Fibroblast of gingiva (primary cell): ENCODE data around the gene AHRR.
"Not testable (repeated sequence)": the region's sequence is repeated elsewhere in the genome, so short reads cannot be mapped to it uniquely, and the experiment has no call there.

Experiments
- DNase-seq: peaks from one replicate; pipeline ENCODE4 v3.0.0-alpha.2; 2011; ENCODE audit warnings: low read depth

The AHRR gene

DNA sequence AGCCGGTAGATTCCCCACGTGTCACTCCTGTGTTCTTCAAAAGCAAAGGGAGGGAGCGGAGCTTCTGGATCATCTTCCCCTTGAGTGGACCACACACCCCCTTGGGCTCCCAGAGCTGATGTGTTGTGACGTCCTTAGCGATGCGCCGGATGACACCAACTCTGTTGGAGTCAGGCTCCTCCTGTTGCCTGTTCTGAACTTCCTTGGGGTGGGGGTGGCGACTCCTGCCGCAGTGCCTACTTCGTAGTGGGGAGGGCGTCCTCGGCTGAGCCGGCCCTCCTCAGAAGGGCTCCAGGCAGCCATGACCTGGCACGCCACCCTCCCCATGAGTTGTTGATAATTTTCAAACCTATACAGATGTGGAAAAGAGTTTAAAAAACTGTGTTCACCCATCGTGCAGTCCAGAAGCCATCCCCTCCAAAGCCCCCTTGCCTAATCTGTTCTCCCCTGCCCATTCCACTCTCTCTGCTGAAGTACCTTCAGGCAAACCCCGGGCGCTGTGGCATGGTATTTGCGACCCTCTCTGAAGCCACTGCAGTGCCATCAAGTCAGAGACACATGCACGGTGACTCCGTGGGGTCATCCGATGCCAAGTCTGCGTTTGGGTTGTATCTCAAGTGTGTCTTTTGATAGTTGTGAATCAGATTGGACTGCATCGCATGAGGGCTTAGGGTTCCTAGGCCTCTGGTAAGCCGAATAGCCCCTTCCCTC, 138.2 kb downstream of the AHRR start:
- no peak for DNase-seq

GRCh38 chr5:460273-460625, 138.7 kb downstream of the AHRR start:
- no peak for DNase-seq

DNA sequence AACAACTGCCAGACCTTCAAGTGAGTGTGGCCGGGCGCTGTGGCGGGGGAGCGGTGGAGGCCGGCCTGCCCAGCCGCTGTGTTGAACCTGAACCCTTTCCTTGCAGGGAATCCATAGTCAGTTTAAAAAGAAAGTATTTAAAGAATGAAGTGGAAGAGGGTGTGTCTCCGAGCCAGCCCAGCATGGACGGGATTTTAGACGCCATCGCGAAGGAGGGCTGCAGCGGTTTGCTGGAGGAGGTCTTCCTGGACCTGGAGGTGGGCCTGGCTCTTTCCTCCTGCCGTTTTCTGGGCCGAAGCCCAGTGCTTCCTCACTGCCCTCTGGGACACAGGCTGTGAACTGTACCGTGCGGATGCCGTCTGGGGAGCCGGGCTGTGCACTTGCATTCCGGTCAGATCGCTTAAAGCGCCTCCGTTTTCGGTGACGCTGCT, 140.6 kb downstream of the AHRR start:
- no peak for DNase-seq

GRCh38 chr5:463301-463700, 141.8 kb downstream of the AHRR start:
- no peak for DNase-seq

DNA sequence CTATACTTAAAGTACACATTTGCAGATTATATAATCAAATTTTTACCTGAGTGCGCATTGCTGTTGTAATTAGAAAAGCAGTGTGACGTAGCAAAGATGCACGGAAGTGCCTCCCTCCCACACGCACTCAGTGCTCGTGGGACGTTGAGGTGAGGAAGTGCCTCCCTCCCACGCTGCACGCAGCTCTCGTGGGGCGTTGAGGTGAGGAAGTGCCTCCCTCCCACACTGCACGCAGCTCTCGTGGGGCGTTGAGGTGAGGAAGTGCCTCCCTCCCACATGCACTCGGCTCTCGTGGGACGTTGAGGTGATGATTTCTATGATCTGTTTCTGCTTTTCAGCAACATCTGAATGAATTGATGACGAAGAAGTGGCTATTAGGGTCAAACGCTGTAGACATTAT, 142.4 kb downstream of the AHRR start:
- no peak for DNase-seq

GRCh38 chr5:464446-464842, 142.9 kb downstream of the AHRR start:
- no peak for DNase-seq

DNA sequence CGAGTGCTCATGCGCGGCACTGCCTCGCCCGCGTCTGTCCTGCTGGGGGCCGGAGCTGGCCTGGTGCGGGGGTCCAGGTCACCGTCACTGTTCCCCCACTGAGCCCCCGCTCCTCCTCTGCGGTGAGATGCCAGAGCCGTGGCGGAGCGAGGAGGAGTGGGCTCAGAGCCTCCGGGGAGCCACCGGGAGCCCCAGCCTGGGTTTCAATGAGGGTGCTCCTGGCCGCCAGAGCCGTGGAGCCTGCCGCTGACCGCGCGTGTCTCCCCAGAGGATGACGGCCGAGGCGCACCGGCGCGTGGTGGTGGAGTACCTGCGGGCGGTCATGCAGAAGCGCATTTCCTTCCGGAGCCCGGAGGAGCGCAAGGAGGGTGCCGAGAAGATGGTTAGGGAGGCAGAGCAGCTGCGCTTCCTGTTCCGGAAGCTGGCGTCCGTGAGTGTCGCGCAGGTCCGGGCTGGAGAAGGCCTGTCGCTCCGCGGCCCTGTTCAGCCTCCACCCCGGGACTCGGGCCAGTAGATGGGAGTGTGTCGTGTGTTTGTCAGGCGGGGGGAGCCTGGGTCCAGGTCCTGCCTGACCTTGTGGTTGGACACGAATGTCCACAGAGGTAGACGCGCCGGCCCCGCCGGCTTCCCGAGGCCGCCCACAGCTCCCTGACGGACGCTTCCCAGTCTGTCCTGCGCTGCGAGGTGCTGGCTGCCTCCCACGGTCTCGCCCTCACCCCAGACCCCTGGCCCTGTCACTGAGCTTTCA, 143.5 kb downstream of the AHRR start:
- no peak for DNase-seq

GRCh38 chr5:465591-466403, 144.3 kb downstream of the AHRR start:
- no peak for DNase-seq

GRCh38 chr5:466661-467310, 145.3 kb downstream of the AHRR start:
- no peak for DNase-seq

GRCh38 chr5:468401-468800, 146.9 kb downstream of the AHRR start:
- DNase-seq: no peak

DNA sequence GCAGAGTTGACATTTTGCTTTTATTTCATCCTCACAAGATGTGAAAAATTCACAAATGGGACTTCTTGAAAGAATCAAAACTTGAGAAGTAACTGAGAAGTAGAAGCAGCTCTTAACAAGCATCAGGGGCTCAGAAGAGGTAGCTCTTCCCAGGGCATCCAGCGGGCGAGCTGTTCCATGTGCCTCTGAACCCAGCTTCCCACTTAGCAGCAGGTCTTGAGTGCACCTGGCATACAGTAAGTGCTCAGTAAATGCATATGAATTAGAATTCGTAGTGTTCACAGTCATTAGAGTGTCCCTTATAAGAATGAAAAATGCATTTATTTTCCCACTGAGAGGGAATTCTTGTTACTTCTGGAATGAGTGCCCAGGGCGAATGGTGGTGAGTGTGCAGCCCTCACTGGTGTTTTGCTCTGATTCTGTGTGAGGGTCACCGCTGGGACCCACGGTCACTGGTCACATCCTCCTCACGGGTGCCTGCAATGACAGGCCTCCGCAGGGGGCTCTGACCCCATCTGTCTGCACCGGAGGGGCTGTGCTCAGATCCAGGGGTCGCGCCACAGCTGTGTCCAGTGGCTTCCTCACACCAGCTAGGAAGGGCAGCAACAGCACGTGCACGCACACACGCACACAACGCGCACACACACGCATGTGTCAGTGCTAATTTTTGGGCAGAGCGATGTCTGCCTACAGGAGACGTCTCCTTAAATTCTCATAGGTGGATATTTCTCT, 148.4 kb downstream of the AHRR start:
- DNase-seq: no peak

- no peak for DNase-seq
These were observed 149.6 kb downstream of the AHRR start for GRCh38 chr5:470961-471749.

GRCh38 chr5:471750-472058, 150.2 kb downstream of the AHRR start:
- DNase-seq: no peak

DNA sequence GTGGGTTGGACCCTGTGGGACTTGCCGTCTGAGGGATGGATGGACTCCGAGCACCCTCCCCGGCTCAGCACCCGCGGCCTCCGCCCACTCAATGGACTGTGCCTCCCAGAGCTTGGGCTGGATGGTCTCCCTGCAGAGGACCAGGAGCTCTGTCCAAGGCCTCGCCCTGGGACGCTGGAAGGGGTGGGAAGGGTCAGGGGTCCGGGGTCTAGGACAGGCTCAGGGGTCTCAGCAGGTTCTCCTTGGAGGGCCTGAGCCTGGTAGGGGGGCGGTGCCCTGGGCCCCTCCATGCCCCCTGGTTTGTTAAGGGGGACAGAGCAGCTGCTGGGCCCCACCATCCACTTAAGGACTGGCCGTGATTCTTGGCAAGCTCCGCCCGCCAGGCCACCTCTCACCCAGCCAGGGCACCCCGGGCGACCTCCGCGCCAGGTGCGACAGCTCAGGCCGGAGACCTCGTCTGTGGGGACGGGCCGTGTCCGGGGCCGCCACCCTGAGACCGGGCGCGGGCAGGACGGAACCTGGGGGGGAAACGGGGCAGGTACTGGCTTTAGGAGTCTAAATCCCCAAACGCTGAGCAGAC, 150.7 kb downstream of the AHRR start:
- no peak for DNase-seq

GRCh38 chr5:472656-473550, 151.4 kb downstream of the AHRR start:
- DNase-seq: peak; percentile 76

GRCh38 chr5:473551-474192, 152.2 kb downstream of the AHRR start:
- peak; percentile 25 for DNase-seq

DNA sequence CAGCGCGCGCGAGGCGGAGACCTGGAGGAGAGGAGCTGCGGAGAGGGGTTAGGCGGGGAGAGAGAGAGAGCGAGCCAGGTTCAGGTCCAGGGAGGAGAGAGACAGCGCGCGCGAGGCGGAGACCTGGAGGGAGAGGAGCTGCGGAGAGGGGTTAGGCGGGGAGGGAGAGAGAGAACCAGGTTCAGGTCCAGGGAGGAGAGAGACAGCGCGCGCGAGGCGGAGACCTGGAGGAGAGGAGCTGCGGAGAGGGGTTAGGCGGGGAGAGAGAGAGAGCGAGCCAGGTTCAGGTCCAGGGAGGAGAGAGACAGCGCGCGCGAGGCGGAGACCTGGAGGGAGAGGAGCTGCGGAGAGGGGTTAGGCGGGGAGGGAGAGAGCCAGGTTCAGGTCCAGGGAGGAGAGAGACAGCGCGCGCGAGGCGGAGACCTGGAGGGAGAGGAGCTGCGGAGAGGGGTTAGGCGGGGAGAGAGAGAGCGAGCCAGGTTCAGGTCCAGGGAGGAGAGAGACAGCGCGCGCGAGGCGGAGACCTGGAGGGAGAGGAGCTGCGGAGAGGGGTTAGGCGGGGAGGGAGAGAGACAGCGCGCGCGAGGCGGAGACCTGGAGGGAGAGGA, 152.8 kb downstream of the AHRR start:
- DNase-seq: not testable (repeated sequence)

DNA sequence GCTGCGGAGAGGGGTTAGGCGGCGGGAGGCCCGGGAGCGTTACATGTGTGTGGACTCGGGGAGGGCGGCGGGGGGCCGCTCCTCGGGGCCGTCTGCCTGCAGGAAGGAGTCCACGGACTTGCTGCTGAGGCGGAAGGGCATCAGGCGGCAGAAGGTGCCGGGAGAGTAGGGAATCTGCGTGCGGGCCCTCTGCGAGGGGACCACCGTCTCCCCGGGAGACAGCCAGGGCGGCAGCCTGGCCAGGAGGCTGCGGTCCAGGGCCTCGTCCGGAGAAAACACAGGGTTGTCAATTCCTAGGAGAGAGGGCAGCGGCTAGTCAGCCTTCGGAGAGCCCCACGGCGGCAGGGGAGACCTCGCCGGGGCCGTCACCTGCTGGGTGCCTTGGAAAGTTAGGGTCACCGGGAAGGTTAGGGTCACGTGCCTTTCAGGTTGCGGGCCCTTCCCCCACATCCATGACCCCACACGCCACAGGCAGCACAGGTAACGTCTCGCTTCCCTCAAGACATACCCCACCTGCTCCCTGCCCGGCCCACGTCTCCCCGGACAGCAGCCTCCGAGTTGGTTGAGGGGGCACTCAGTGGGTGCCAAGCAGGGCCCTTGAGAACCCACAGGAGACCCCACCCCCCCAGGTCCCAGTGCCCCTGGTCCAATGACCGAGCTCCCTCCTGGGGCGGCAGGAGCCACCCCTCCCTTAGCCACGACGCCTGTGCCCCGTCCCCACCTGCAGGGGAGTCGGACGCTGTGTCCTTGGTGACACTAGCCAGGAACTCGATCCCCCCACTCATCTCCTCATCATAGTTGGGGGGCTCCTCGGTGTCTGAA, 153.5 kb downstream of the AHRR start:
- no peak for DNase-seq
